Neutrophil (primary cell): ENCODE results near the gene DLL4.
A peak's percentile ranks its signal among the peaks of the same experiment; 100 is the strongest.

Experiments used
- H3K27ac ChIP-seq: fragments of 200-600 bp; sonication (generic); 2 replicates; pipeline ENCODE4 v1.5.1; 2016; ENCODE audit warnings: mild to moderate bottlenecking, moderate library complexity
- H3K27me3 ChIP-seq: fragments of 200-600 bp; sonication (generic); 2 replicates; pipeline ENCODE4 v1.6.0; 2016; ENCODE audit warnings: mild to moderate bottlenecking
- H3K36me3 ChIP-seq: fragments of 200-600 bp; sonication (generic); 2 replicates; pipeline ENCODE4 v1.5.1; 2017
- H3K4me1 ChIP-seq, 2 experiments: fragments of 200-600 bp in 1 of 2; sonication (generic) in 1 of 2; 1 replicate in 1 of 2; 2 replicates in 1 of 2; pipeline versions ENCODE4 v1.5.1 to v1.6.1; 2013 to 2016; ENCODE audit warnings: low read depth in 1 of 2, low read length in 1 of 2, mild to moderate bottlenecking in 1 of 2, moderate library complexity in 1 of 2; ENCODE audit not compliant: control insufficient read depth in 1 of 2, insufficient read depth in 1 of 2
- H3K4me3 ChIP-seq, 2 experiments: fragments of 200-600 bp in 1 of 2; sonication (generic) in 1 of 2; 1 replicate in 1 of 2; 2 replicates in 1 of 2; pipeline ENCODE4 v1.5.1; 2013 to 2016; ENCODE audit warnings: low read depth in 1 of 2, low read length in 1 of 2, mild to moderate bottlenecking in 1 of 2, moderate library complexity in 1 of 2
- H3K9me3 ChIP-seq: fragments of 200-600 bp; sonication (generic); 2 replicates; pipeline ENCODE4 v1.5.1; 2016
- TF ChIP-seq, protein P1 (sequence below): fragments of 200-600 bp; sonication (generic); IDR thresholded peaks from 2 replicates; pipeline ENCODE4 v1.5.1; 2016; ENCODE audit warnings: antibody characterized with exemption

DLL4 gene

GRCh38 chr15:40942337-40942854 lies 13.3 kb downstream of the DLL4 start:
- H3K4me1 ChIP-seq = peaks cover 26 to 28% of the 10 kb centered on the region in 2 experiments
- no peaks in the 10 kb centered on the region for H3K9me3 ChIP-seq
- H3K27ac ChIP-seq = peak overlapping the region; percentile 69
- TF ChIP-seq, protein P1, sequence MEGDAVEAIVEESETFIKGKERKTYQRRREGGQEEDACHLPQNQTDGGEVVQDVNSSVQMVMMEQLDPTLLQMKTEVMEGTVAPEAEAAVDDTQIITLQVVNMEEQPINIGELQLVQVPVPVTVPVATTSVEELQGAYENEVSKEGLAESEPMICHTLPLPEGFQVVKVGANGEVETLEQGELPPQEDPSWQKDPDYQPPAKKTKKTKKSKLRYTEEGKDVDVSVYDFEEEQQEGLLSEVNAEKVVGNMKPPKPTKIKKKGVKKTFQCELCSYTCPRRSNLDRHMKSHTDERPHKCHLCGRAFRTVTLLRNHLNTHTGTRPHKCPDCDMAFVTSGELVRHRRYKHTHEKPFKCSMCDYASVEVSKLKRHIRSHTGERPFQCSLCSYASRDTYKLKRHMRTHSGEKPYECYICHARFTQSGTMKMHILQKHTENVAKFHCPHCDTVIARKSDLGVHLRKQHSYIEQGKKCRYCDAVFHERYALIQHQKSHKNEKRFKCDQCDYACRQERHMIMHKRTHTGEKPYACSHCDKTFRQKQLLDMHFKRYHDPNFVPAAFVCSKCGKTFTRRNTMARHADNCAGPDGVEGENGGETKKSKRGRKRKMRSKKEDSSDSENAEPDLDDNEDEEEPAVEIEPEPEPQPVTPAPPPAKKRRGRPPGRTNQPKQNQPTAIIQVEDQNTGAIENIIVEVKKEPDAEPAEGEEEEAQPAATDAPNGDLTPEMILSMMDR = no peak
- H3K36me3 ChIP-seq = no peaks in the 10 kb centered on the region
- H3K4me3 ChIP-seq = peak overlapping the region; percentile 78 to 86
- peaks cover 40% of the 10 kb centered on the region for H3K27me3 ChIP-seq

GRCh38 chr15:40942878-40943277 lies 13.7 kb downstream of the DLL4 start:
- Histone ChIP-seq H3K27me3 (peaks cover 40% of the 10 kb centered on the region), H3K9me3 (no peaks in the 10 kb centered on the region), H3K4me3 (peak overlapping the region; percentile 78 to 86), H3K27ac (no peak overlapping the region), H3K4me1 (peaks cover 26 to 28% of the 10 kb centered on the region in 2 experiments), H3K36me3 (no peaks in the 10 kb centered on the region)
- TF ChIP-seq, protein P1 = no peak

GRCh38 chr15:40943764-40944365 lies 14.7 kb downstream of the DLL4 start:
- Histone ChIP-seq H3K27ac (no peak overlapping the region), H3K9me3 (no peaks in the 10 kb centered on the region), H3K36me3 (no peaks in the 10 kb centered on the region), H3K4me1 (peaks cover 26 to 28% of the 10 kb centered on the region in 2 experiments), H3K27me3 (peaks cover 40% of the 10 kb centered on the region), H3K4me3 (no peak overlapping the region)
- TF ChIP-seq, protein P1 = no peak

DNA sequence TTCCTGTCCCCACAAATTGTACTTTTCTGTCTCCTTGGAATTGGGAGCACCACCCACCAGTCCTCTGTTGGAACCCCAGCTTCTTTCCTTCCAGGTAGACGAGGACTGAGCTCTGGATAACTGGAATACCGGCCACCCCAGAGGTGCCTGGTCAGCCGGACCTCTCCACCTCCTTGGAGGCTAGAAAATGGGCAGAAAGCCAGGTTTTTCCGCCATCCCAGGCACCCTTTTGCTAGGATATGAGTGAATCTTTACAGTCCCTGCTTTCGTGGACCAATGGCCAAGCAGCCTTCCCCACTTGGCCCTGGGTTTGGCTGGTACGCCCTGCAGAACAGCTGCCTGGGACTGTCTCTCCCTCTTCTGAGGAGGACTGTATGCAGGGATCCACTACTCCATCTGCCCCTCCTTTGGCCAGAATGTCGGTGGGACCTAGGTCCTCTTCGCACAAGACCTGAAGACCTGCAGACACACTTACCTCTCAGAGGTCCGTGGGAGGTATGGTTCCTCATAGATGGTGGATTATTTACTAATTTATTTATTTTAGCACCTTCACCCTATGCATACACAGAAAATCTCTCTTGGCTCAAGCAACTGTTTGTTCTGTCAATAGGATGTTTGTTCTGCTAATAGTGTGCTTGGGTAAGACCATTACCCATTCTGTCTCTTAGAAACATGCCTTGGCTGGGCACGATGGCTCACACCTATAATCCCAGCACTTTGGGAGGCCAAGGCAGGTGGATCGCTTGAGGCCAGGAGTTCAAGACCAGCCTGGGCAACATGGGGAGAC lies 15.6 kb downstream of the DLL4 start:
- Histone ChIP-seq H3K9me3 (no peaks in the 10 kb centered on the region), H3K27ac (no peak overlapping the region), H3K36me3 (no peaks in the 10 kb centered on the region), H3K27me3 (peaks cover 40% of the 10 kb centered on the region), H3K4me3 (no peak overlapping the region), H3K4me1 (peaks cover 26 to 28% of the 10 kb centered on the region in 2 experiments)
- TF ChIP-seq, protein P1 = no peak

- Histone ChIP-seq H3K27ac (no peak overlapping the region), H3K27me3 (peaks cover 6% of the 10 kb centered on the region), H3K36me3 (no peaks in the 10 kb centered on the region), H3K9me3 (no peaks in the 10 kb centered on the region), H3K4me1 (peaks cover 12 to 14% of the 10 kb centered on the region in 2 experiments), H3K4me3 (no peak overlapping the region)
- TF ChIP-seq, protein P1 = no peak
Observed at GRCh38 chr15:40948706-40949473, 19.8 kb downstream of the DLL4 start.
